H1 (cell line): ENCODE data around the gene SCO1. TPM values are rescaled to one million over a fixed set of nuclear protein-coding genes. Genes with fewer than 3 reads are reported as not detected.
"Not testable (repeated sequence)": the region's sequence is repeated elsewhere in the genome, so short reads cannot be mapped to it uniquely, and the experiment has no call there.

ENCODE experiments used
- CTCF ChIA-PET: fragments of 300-600 bp; sonication (Branson Sonifier 250); formaldehyde crosslinking; loops from one replicate; lab custom pipeline; 2021; ENCODE audit not compliant: partially characterized antibody; lab: Charles Lee
- POLR2A ChIA-PET: fragments of 300-600 bp; sonication (Branson Sonifier 250); formaldehyde crosslinking; loops from one replicate; lab custom pipeline; 2021; ENCODE audit warnings: inconsistent platforms; ENCODE audit not compliant: partially characterized antibody; lab: Charles Lee
- DNase-seq, 2 experiments: peaks; one replicate each; pipeline versions ENCODE4 v3.0.0 to v3.0.0-alpha.2; 2010 to 2022; ENCODE audit warnings: low spot score in 2 of 2, low read depth in 1 of 2, mixed read lengths in 1 of 2
- FAIRE-seq: peaks from 2 replicates; lab custom pipeline; 2011; peaks lifted over from hg19 to GRCh38; lab: Jason Lieb, UNC
- H2AFZ ChIP-seq: 2 replicates; pipeline ENCODE4 v1.8.1; 2012; ENCODE audit warnings: low read length, inconsistent platforms
- H2AK5ac ChIP-seq: 2 replicates; pipeline ENCODE4 v1.6.1; 2013; ENCODE audit warnings: low read depth, low read length
- H2BK120ac ChIP-seq: replicated peaks from 2 replicates; pipeline ENCODE3; 2013; ENCODE audit warnings: low read depth, low read length, inconsistent platforms
- H2BK12ac ChIP-seq: 2 replicates; pipeline ENCODE4 v1.6.1; 2013; ENCODE audit warnings: low read depth, low read length
- H2BK15ac ChIP-seq: 2 replicates; pipeline ENCODE4 v1.6.1; 2013; ENCODE audit warnings: low read length
- H2BK20ac ChIP-seq: 2 replicates; pipeline ENCODE4 v1.6.1; 2013; ENCODE audit warnings: low read length
- H2BK5ac ChIP-seq: 2 replicates; pipeline ENCODE4 v1.6.1; 2013; ENCODE audit warnings: low read depth, low read length
- H3K14ac ChIP-seq: 2 replicates; pipeline ENCODE4 v1.6.1; 2013; ENCODE audit warnings: inconsistent platforms; ENCODE audit not compliant: insufficient read length
- H3K18ac ChIP-seq: 2 replicates; pipeline ENCODE4 v1.6.1; 2013; ENCODE audit warnings: low read length; ENCODE audit errors: extremely low read depth
- H3K23ac ChIP-seq: 2 replicates; pipeline ENCODE4 v1.6.1; 2013; ENCODE audit warnings: inconsistent platforms; ENCODE audit not compliant: insufficient read length
- H3K23me2 ChIP-seq: 2 replicates; pipeline ENCODE4 v1.6.1; 2013; ENCODE audit warnings: low read depth, low read length
- H3K27ac ChIP-seq: 2 replicates; pipeline ENCODE4 v1.6.1; 2011; ENCODE audit warnings: low read depth, low read length, inconsistent platforms
- H3K27me3 ChIP-seq, 4 experiments: replicated peaks in 1 of 4; 1 replicate in 1 of 4; 2 replicates in 3 of 4; pipeline versions ENCODE4 v1.6.1 to v1.8.1; 2011 to 2013; ENCODE audit warnings: low read length in 3 of 4, mild to moderate bottlenecking in 3 of 4, inconsistent platforms in 2 of 4, mixed read lengths in 2 of 4, moderate library complexity in 1 of 4; ENCODE audit not compliant: control insufficient read depth in 3 of 4, insufficient read depth in 3 of 4; ENCODE audit errors: extremely low read depth in 1 of 4
- H3K36me3 ChIP-seq, 4 experiments: 2 replicates each; pipeline versions ENCODE4 v1.6.1 to v1.8.1; 2011 to 2013; ENCODE audit warnings: mild to moderate bottlenecking in 4 of 4, low read length in 3 of 4, moderate library complexity in 2 of 4, control low read depth in 1 of 4, inconsistent platforms in 1 of 4; ENCODE audit not compliant: insufficient read depth in 4 of 4, control insufficient read depth in 2 of 4
- H3K4ac ChIP-seq: replicated peaks from 2 replicates; pipeline ENCODE3; 2013; ENCODE audit warnings: low read length, low read depth, mixed read lengths, inconsistent platforms; ENCODE audit not compliant: insufficient read length
- H3K4me1 ChIP-seq, 4 experiments: replicated peaks in 1 of 4; 1 replicate in 1 of 4; 2 replicates in 3 of 4; pipeline versions ENCODE4 v1.6.1 to v1.8.1; 2011 to 2013; ENCODE audit warnings: low read length in 3 of 4, inconsistent platforms in 2 of 4, mixed read lengths in 1 of 4; ENCODE audit not compliant: insufficient read depth in 4 of 4, control insufficient read depth in 3 of 4
- H3K4me2 ChIP-seq, 2 experiments: 2 replicates each; pipeline versions ENCODE4 v1.6.1 to v1.8.1; 2011 to 2013; ENCODE audit warnings: low read depth in 2 of 2, low read length in 2 of 2, control low read depth in 1 of 2, inconsistent platforms in 1 of 2, mild to moderate bottlenecking in 1 of 2; ENCODE audit not compliant: insufficient read depth in 1 of 2
- H3K4me3 ChIP-seq, 4 experiments: fragments of 200-600, 300-600 bp in 1 of 4; sonication (generic), shearing (Covaris generic), sonication (Bioruptor Twin) in 1 of 4; 2 replicates each; pipeline versions ENCODE4 v1.5.1 to v1.8.1; 2011 to 2016; ENCODE audit warnings: low read length in 4 of 4, low read depth in 3 of 4, control low read depth in 2 of 4, inconsistent platforms in 2 of 4, mild to moderate bottlenecking in 2 of 4, mixed read lengths in 1 of 4, moderate library complexity in 1 of 4; ENCODE audit not compliant: insufficient read depth in 2 of 4; ENCODE audit errors: extremely low read depth in 1 of 4
- H3K56ac ChIP-seq: replicated peaks from 2 replicates; pipeline ENCODE3; 2013; ENCODE audit warnings: low read depth, mild to moderate bottlenecking, mixed read lengths, low read length, inconsistent platforms; ENCODE audit not compliant: insufficient read length
- H3K79me1 ChIP-seq: 2 replicates; pipeline ENCODE4 v1.6.1; 2013; ENCODE audit warnings: low read depth, low read length, control low read depth
- H3K79me2 ChIP-seq, 2 experiments: 2 replicates each; pipeline versions ENCODE4 v1.6.1 to v1.8.1; 2012 to 2013; ENCODE audit warnings: low read length in 2 of 2, mild to moderate bottlenecking in 2 of 2, inconsistent platforms in 1 of 2; ENCODE audit not compliant: insufficient read depth in 2 of 2, control insufficient read depth in 1 of 2
- H3K9ac ChIP-seq, 4 experiments: replicated peaks in 1 of 4; 1 replicate in 1 of 4; 2 replicates in 3 of 4; pipeline versions ENCODE4 v1.6.1 to v1.8.1; 2011 to 2013; ENCODE audit warnings: low read depth in 3 of 4, low read length in 3 of 4, control low read depth in 2 of 4, mild to moderate bottlenecking in 2 of 4, moderate library complexity in 2 of 4, inconsistent platforms in 1 of 4; ENCODE audit errors: extremely low read depth in 1 of 4
- H3K9me3 ChIP-seq, 2 experiments: 2 replicates each; pipeline versions ENCODE4 v1.6.1 to v1.8.1; 2012 to 2013; ENCODE audit warnings: mild to moderate bottlenecking in 2 of 2, moderate library complexity in 2 of 2, control low read depth in 1 of 2, inconsistent platforms in 1 of 2, low read depth in 1 of 2, low read length in 1 of 2, mixed read lengths in 1 of 2; ENCODE audit not compliant: insufficient read depth in 2 of 2
- H4K20me1 ChIP-seq, 2 experiments: replicated peaks in 1 of 2; 2 replicates each; pipeline versions ENCODE3 to v1.8.1; 2011 to 2013; ENCODE audit warnings: inconsistent platforms in 2 of 2, low read length in 2 of 2, mild to moderate bottlenecking in 1 of 2; ENCODE audit not compliant: insufficient read depth in 2 of 2, control insufficient read depth in 1 of 2
- H4K5ac ChIP-seq: 2 replicates; pipeline ENCODE4 v1.6.1; 2013; ENCODE audit warnings: low read length, low read depth, mixed read lengths, inconsistent platforms; ENCODE audit not compliant: insufficient read length
- H4K8ac ChIP-seq: 2 replicates; pipeline ENCODE4 v1.8.0; 2013; ENCODE audit warnings: mild to moderate bottlenecking, moderate library complexity, low read length, inconsistent platforms; ENCODE audit not compliant: insufficient read depth; ENCODE audit errors: extremely low read depth
- H4K91ac ChIP-seq: replicated peaks from 2 replicates; pipeline ENCODE3; 2013; ENCODE audit warnings: low read length, mixed read lengths, inconsistent platforms; ENCODE audit not compliant: insufficient read length
- WGBS, 2 experiments: shearing (Covaris generic) in 1 of 2; methylation state at CpG; one replicate each; pipeline versions ENCODE4 v1.1.6 to v1.1.7; 2013 to 2015; ENCODE audit warnings: low lambda C conversion rate in 2 of 2, mixed read lengths in 2 of 2, inconsistent platforms in 1 of 2, low coverage in 1 of 2, missing lambda C conversion rate in 1 of 2; ENCODE audit not compliant: insufficient replicate concordance in 2 of 2, insufficient coverage in 1 of 2, insufficient read length in 1 of 2; ENCODE audit errors: extremely low coverage in 1 of 2, missing lambda C conversion rate in 1 of 2; 5-methylcytosine and 5-hydroxymethylcytosine counted together
- polyA plus RNA-seq, 7 experiments: library from polyadenylated mRNA; depleted of rRNA in 3 of 7; stranded (reverse) in 5 of 7; unstranded in 2 of 7; fragments of >200 nt in 5 of 7; fragments of 200-250 nt in 2 of 7; gene quantifications; 1 replicate in 5 of 7; 2 replicates in 1 of 7; 4 replicates in 1 of 7; pipeline versions ENCODE4 v1.2.1 to v1.2.3, GENCODE V29; 2011 to 2013; ENCODE audit warnings: missing spikeins in 2 of 7, mixed read lengths in 2 of 7
- total RNA-seq: library from RNA; stranded (reverse); fragmentation: NEBNext Ultra II Directional; extraction: Animal tissue kit (Norgen Biotek cat#: 25700); gene quantifications from 2 replicates; pipeline ENCODE4 v1.2.1, GENCODE V29; 2021

The SCO1 gene
- total and polyA plus RNA-seq, 2 of the 8 experiments (the other 6 are each of a cell fraction or from before 2014, with no cell fraction given) = 18.7 to 61.8 TPM

DNA sequence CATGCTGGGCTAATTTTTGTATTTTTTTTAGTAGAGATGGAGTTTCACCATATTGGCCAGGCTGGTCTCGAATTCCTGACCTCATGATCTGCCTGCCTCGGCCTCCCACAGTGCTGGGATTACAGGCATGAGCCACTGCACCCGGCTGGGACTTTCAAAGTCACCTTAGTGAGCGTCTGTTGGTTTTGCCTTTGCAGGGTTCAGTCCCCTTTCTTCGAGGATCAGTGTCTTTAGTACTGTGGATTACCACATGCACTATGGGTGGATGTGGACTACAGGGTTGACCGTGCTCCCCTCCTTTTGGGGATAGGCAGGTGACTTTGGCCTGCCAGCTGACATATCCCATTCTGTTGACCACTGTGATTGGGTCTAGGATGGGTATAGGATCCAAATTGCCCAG, 34.8 kb upstream of the SCO1 start:
- H3K18ac ChIP-seq = 0 out of 2 replicates have a peak overlapping the region, but pooled peaks have one; percentile 9
- not testable (repeated sequence) for H3K9ac ChIP-seq, H3K4me3 ChIP-seq, H3K56ac ChIP-seq, H3K27me3 ChIP-seq, H2AFZ ChIP-seq, H3K79me1 ChIP-seq, H2BK15ac ChIP-seq, H3K23me2 ChIP-seq, H4K8ac ChIP-seq, H2BK120ac ChIP-seq, H3K9me3 ChIP-seq, H3K36me3 ChIP-seq, H4K91ac ChIP-seq, H4K20me1 ChIP-seq, H3K23ac ChIP-seq, H3K27ac ChIP-seq, H2BK12ac ChIP-seq, H4K5ac ChIP-seq, H3K4me2 ChIP-seq, FAIRE-seq, H3K14ac ChIP-seq, H3K79me2 ChIP-seq, H2AK5ac ChIP-seq, H2BK5ac ChIP-seq, H3K4ac ChIP-seq
- 0 out of 2 replicates have a peak overlapping the region, but pooled peaks have one; percentile 86 for H2BK20ac ChIP-seq
- 82% methylated on average over 6 of the region's 6 CpGs; no CpG with 5 or more reads in 1 of the 2 experiments for WGBS, 2 experiments
- CTCF ChIA-PET = interaction anchor here (1.5 to 8.1 kb wide), 3 partner anchors 10 to 114 kb away, joined by 5 to 88 read pairs (median 6); no protein-coding TSS in a partner anchor
- H3K4me1 ChIP-seq = peaks cover 0 to 10% (median 3%) of the 10 kb centered on the region in 4 experiments; a peak in 6 of 7 replicates
- DNase-seq = peak in 1 of 2 experiments; percentile 14
- POLR2A ChIA-PET = interaction anchor here (1.4 kb wide), 1 partner anchor 116 kb away, joined by 3 read pairs; no protein-coding TSS in a partner anchor
